Measurements from ENCODE around the gene PSD2. TPM values are rescaled to one million over a fixed set of nuclear protein-coding genes. Genes with fewer than 3 reads are reported as not detected.
A peak's percentile ranks its signal among the peaks of the same experiment; 100 is the strongest.

Gene PSD2
- polyA plus RNA-seq, 3 donors = not detected

- Mint-ChIP-seq H3K9me3 (no peaks in the 10 kb centered on the region), H3K4me3 (no peak overlapping the region), H3K27me3 (ENCODE audit: low read depth in 3 of 3) (peaks cover 2 to 10% (median 9%) of the 10 kb centered on the region in 3 donors), H3K27ac (peak overlapping the region in 1 of 7 donors; percentile 27), H3K36me3 (no peaks in the 10 kb centered on the region), H3K4me1 (no peaks in the 10 kb centered on the region)
- Histone ChIP-seq H3K27ac (ENCODE audit: low read depth in 1 of 2, low read length in 2 of 2) (no peak overlapping the region), H4K20me1 (ENCODE audit: insufficient read depth, low read length) (no peaks in the 10 kb centered on the region), H2AFZ (ENCODE audit: insufficient read depth, low read depth, low read length, poor library complexity, severe bottlenecking) (no peak overlapping the region), H3K4me1 (ENCODE audit: control insufficient read depth in 1 of 2, insufficient read depth in 2 of 2, low read length in 2 of 2) (no peaks in the 10 kb centered on the region), H3K79me2 (ENCODE audit: insufficient read depth, low read length) (no peaks in the 10 kb centered on the region), H3K4me3 (replicated peaks in 1 of 3; ENCODE audit: low read depth in 2 of 3, low read length in 3 of 3) (no peak overlapping the region), H3K4me2 (replicated peaks; ENCODE audit: extremely low read depth, low read length, poor library complexity, severe bottlenecking) (no peak overlapping the region), H3K9me3 (replicated peaks in 1 of 2; ENCODE audit: control insufficient read depth in 1 of 2, insufficient read depth in 1 of 2, low read length in 2 of 2) (no peaks in the 10 kb centered on the region), H3K36me3 (replicated peaks in 1 of 2; ENCODE audit: control insufficient read depth in 1 of 2, insufficient read depth in 2 of 2, low read length in 2 of 2) (no peaks in the 10 kb centered on the region), H3K9ac (ENCODE audit: insufficient read depth, low read length, poor library complexity, severe bottlenecking) (no peak overlapping the region), H3K27me3 (ENCODE audit: control insufficient read depth in 2 of 2, insufficient read depth in 2 of 2, low read length in 2 of 2) (peaks cover 0 to 9% of the 10 kb centered on the region in 2 donors)
- no peak for TF ChIP-seq CTCF (IDR thresholded peaks at IDR 0.05)
- no peak for DNase-seq
- intact Hi-C loops (cut with micrococcal nuclease) = no loop called here
- WGBS (ENCODE audit: insufficient coverage) = 96% methylated on average over 5 of the region's 5 CpGs
These were observed 59.3 kb downstream of the PSD2 start for GRCh38 chr5:139854953-139855352.

- Histone ChIP-seq H3K27me3 (ENCODE audit: control insufficient read depth in 2 of 2, insufficient read depth in 2 of 2, low read length in 2 of 2) (peaks cover 0 to 5% of the 10 kb centered on the region in 2 donors), H3K79me2 (ENCODE audit: insufficient read depth, low read length) (no peaks in the 10 kb centered on the region), H4K20me1 (ENCODE audit: insufficient read depth, low read length) (no peaks in the 10 kb centered on the region), H3K4me1 (ENCODE audit: control insufficient read depth in 1 of 2, insufficient read depth in 2 of 2, low read length in 2 of 2) (no peaks in the 10 kb centered on the region), H3K4me3 (replicated peaks in 1 of 3; ENCODE audit: low read depth in 2 of 3, low read length in 3 of 3) (no peak overlapping the region), H3K4me2 (replicated peaks; ENCODE audit: extremely low read depth, low read length, poor library complexity, severe bottlenecking) (no peak overlapping the region), H3K9ac (ENCODE audit: insufficient read depth, low read length, poor library complexity, severe bottlenecking) (no peak overlapping the region), H3K27ac (ENCODE audit: low read depth in 1 of 2, low read length in 2 of 2) (no peak overlapping the region), H3K36me3 (replicated peaks in 1 of 2; ENCODE audit: control insufficient read depth in 1 of 2, insufficient read depth in 2 of 2, low read length in 2 of 2) (no peaks in the 10 kb centered on the region), H2AFZ (ENCODE audit: insufficient read depth, low read depth, low read length, poor library complexity, severe bottlenecking) (no peak overlapping the region), H3K9me3 (replicated peaks in 1 of 2; ENCODE audit: control insufficient read depth in 1 of 2, insufficient read depth in 1 of 2, low read length in 2 of 2) (no peaks in the 10 kb centered on the region)
- H3K36me3 Mint-ChIP-seq = no peaks in the 10 kb centered on the region
- no peak overlapping the region for H3K27ac Mint-ChIP-seq
- intact Hi-C loops (cut with micrococcal nuclease) = no loop called here
- WGBS (ENCODE audit: insufficient coverage) = 100% methylated on average over 2 of the region's 8 CpGs
- no peaks in the 10 kb centered on the region for H3K4me1 Mint-ChIP-seq
- no peak overlapping the region for H3K4me3 Mint-ChIP-seq
- no peaks in the 10 kb centered on the region for H3K9me3 Mint-ChIP-seq
- DNase-seq = no peak
- TF ChIP-seq CTCF (IDR thresholded peaks at IDR 0.05) = no peak
- H3K27me3 Mint-ChIP-seq (ENCODE audit: low read depth in 3 of 3) = peaks cover 2 to 9% (median 4%) of the 10 kb centered on the region in 3 donors
These were observed 59.8 kb downstream of the PSD2 start for GRCh38 chr5:139855451-139855850.
